HEK293 (cell line): ENCODE results near the gene MED8.

ENCODE experiments used
- GLIS1 ChIP-seq: fragments of 450-650 bp; formaldehyde crosslinking; IDR thresholded peaks from 2 replicates; pipeline ENCODE4 v1.5.1; 2016; ENCODE audit warnings: missing biosample characterization, missing genetic modification characterization
- GLIS2 ChIP-seq: fragments of 450-650 bp; formaldehyde crosslinking; IDR thresholded peaks from 2 replicates; pipeline ENCODE4 v1.5.1; 2016; ENCODE audit warnings: missing biosample characterization, missing genetic modification characterization
- HIC1 ChIP-seq: fragments of 450-650 bp; formaldehyde crosslinking; IDR thresholded peaks from 2 replicates; pipeline ENCODE4 v1.5.1; 2016; ENCODE audit warnings: missing biosample characterization, missing genetic modification characterization
- MEIS1 ChIP-seq: sonication (generic); formaldehyde crosslinking; IDR thresholded peaks from 2 replicates; pipeline ENCODE4 v1.8.1; 2022; ENCODE audit warnings: missing genetic modification reagents, mild to moderate bottlenecking, borderline replicate concordance
- SALL2 ChIP-seq: fragments of 450-650 bp; formaldehyde crosslinking; IDR thresholded peaks from 2 replicates; pipeline ENCODE4 v1.5.0; 2017; ENCODE audit warnings: missing biosample characterization, mild to moderate bottlenecking, missing genetic modification characterization, borderline replicate concordance
- SETDB1 ChIP-seq: IDR thresholded peaks from one replicate; pipeline ENCODE4 v1.6.1; 2017; ENCODE audit warnings: mild to moderate bottlenecking, low read length, moderate library complexity, mixed read lengths; ENCODE audit not compliant: insufficient read length
- SP7 ChIP-seq: fragments of 450-650 bp; formaldehyde crosslinking; IDR thresholded peaks from 2 replicates; pipeline ENCODE4 v1.5.1; 2016; ENCODE audit warnings: missing biosample characterization, missing genetic modification characterization
- WT1 ChIP-seq: fragments of 450-650 bp; formaldehyde crosslinking; IDR thresholded peaks from 2 replicates; pipeline ENCODE4 v1.5.1; 2016; ENCODE audit warnings: missing biosample characterization, missing genetic modification characterization
- ZBTB10 ChIP-seq: fragments of 450-650 bp; formaldehyde crosslinking; IDR thresholded peaks from 2 replicates; pipeline ENCODE4 v1.5.1; 2016; ENCODE audit warnings: missing biosample characterization, missing genetic modification characterization
- ZBTB11 ChIP-seq: fragments of 450-650 bp; formaldehyde crosslinking; conservative IDR thresholded peaks from 2 replicates; pipeline ENCODE4 v1.5.1; 2016; ENCODE audit warnings: low read depth, missing biosample characterization, missing genetic modification characterization
- ZBTB48 ChIP-seq: fragments of 450-650 bp; formaldehyde crosslinking; IDR thresholded peaks from 2 replicates; pipeline ENCODE4 v1.5.1; 2016; ENCODE audit warnings: missing biosample characterization, missing genetic modification characterization
- ZFP3 ChIP-seq: fragments of 450-650 bp; formaldehyde crosslinking; IDR thresholded peaks from 2 replicates; pipeline ENCODE4 v1.5.1; 2016; ENCODE audit warnings: low read depth, missing biosample characterization, missing genetic modification characterization
- ZIC2 ChIP-seq: fragments of 450-650 bp; formaldehyde crosslinking; IDR thresholded peaks from 2 replicates; pipeline ENCODE4 v1.5.1; 2016; ENCODE audit warnings: missing biosample characterization, missing genetic modification characterization
- ZNF157 ChIP-seq: fragments of 450-650 bp; formaldehyde crosslinking; IDR thresholded peaks from 2 replicates; pipeline ENCODE4 v1.5.1; 2016; ENCODE audit warnings: missing biosample characterization, missing genetic modification characterization
- ZNF174 ChIP-seq: fragments of 450-650 bp; formaldehyde crosslinking; IDR thresholded peaks from 2 replicates; pipeline ENCODE4 v1.5.0; 2017; ENCODE audit warnings: missing biosample characterization, mild to moderate bottlenecking, missing genetic modification characterization
- ZNF202 ChIP-seq: fragments of 450-650 bp; formaldehyde crosslinking; IDR thresholded peaks from 2 replicates; pipeline ENCODE4 v1.5.1; 2016; ENCODE audit warnings: missing biosample characterization, missing genetic modification characterization, borderline replicate concordance
- ZNF211 ChIP-seq: fragments of 450-650 bp; formaldehyde crosslinking; IDR thresholded peaks from 2 replicates; pipeline ENCODE4 v1.5.1; 2016; ENCODE audit warnings: low read depth, missing biosample characterization, missing genetic modification characterization
- ZNF26 ChIP-seq: fragments of 450-650 bp; formaldehyde crosslinking; IDR thresholded peaks from 2 replicates; pipeline ENCODE4 v1.5.1; 2016; ENCODE audit warnings: missing biosample characterization, missing genetic modification characterization
- ZNF280C ChIP-seq: fragments of 450-650 bp; formaldehyde crosslinking; IDR thresholded peaks from 2 replicates; pipeline ENCODE4 v1.5.1; 2016; ENCODE audit warnings: missing biosample characterization, missing genetic modification characterization
- ZNF292 ChIP-seq: fragments of 450-650 bp; formaldehyde crosslinking; IDR thresholded peaks from 2 replicates; pipeline ENCODE4 v1.5.1; 2016; ENCODE audit warnings: low read depth, missing biosample characterization, missing genetic modification characterization, borderline replicate concordance
- ZNF473 ChIP-seq: fragments of 450-650 bp; formaldehyde crosslinking; IDR thresholded peaks from 2 replicates; pipeline ENCODE4 v1.5.1; 2017; ENCODE audit warnings: missing biosample characterization, missing genetic modification characterization
- ZNF514 ChIP-seq: fragments of 450-650 bp; formaldehyde crosslinking; IDR thresholded peaks from 2 replicates; pipeline ENCODE4 v1.5.1; 2016; ENCODE audit warnings: missing biosample characterization, missing genetic modification characterization
- ZNF530 ChIP-seq: fragments of 450-650 bp; formaldehyde crosslinking; IDR thresholded peaks from 2 replicates; pipeline ENCODE4 v1.5.1; 2016; ENCODE audit warnings: low read depth, missing biosample characterization, missing genetic modification characterization
- ZNF585B ChIP-seq: fragments of 450-650 bp; formaldehyde crosslinking; IDR thresholded peaks from 2 replicates; pipeline ENCODE4 v1.5.1; 2016; ENCODE audit warnings: missing biosample characterization, missing genetic modification characterization
- ZNF626 ChIP-seq: fragments of 450-650 bp; sonication (Bioruptor Pico); formaldehyde crosslinking; IDR thresholded peaks from 2 replicates; pipeline ENCODE4 v1.5.1; 2018; ENCODE audit warnings: missing biosample characterization, missing genetic modification characterization, inconsistent platforms
- ZNF658 ChIP-seq: fragments of 450-650 bp; formaldehyde crosslinking; IDR thresholded peaks from 2 replicates; pipeline ENCODE4; 2016; ENCODE audit warnings: missing biosample characterization, missing genetic modification characterization
- ZNF660 ChIP-seq: fragments of 450-650 bp; IDR thresholded peaks from 2 replicates; pipeline ENCODE4 v1.5.1; 2018; ENCODE audit warnings: missing biosample characterization, mild to moderate bottlenecking, missing genetic modification characterization
- ZNF701 ChIP-seq: fragments of 450-650 bp; formaldehyde crosslinking; IDR thresholded peaks from 2 replicates; pipeline ENCODE4 v1.5.1; 2016; ENCODE audit warnings: missing biosample characterization, missing genetic modification characterization
- ZNF707 ChIP-seq: fragments of 450-650 bp; formaldehyde crosslinking; IDR thresholded peaks from 2 replicates; pipeline ENCODE4 v1.5.1; 2016; ENCODE audit warnings: missing biosample characterization, missing genetic modification characterization

MED8 gene

GRCh38 chr1:43370564-43370963 is 19.0 kb downstream of the MED8 start (continued):
- TF ChIP-seq ZBTB11 (tag by site-specific recombination) (no peak), SALL2 (no peak), WT1 (no peak), ZNF280C (no peak), ZNF202 (no peak), GLIS2 (tag by site-specific recombination) (no peak), ZNF660 (tag by site-specific recombination) (no peak), ZNF514 (no peak), HIC1 (no peak), SP7 (peak; percentile 97), ZNF473 (no peak), GLIS1 (peak; percentile 98), ZIC2 (peak; percentile 60), ZNF530 (tag by site-specific recombination) (no peak), ZBTB10 (tag by site-specific recombination) (no peak), MEIS1 (CRISPR knock-in tag) (no peak), ZNF292 (tag by site-specific recombination) (no peak), ZFP3 (tag by site-specific recombination) (no peak), ZNF211 (tag by site-specific recombination) (no peak), ZNF626 (tag by site-specific recombination) (no peak), ZNF157 (no peak), ZNF701 (tag by site-specific recombination) (no peak), SETDB1 (no peak), ZNF26 (no peak), ZNF585B (tag by site-specific recombination) (no peak), ZNF658 (tag by site-specific recombination) (no peak), ZNF174 (tag by site-specific recombination) (no peak), ZNF707 (no peak), ZBTB48 (tag by site-specific recombination) (no peak)
